Neural cell (in vitro differentiated cells): ENCODE measurements around the gene SH3GL2.
"Not testable (repeated sequence)": the region's sequence is repeated elsewhere in the genome, so short reads cannot be mapped to it uniquely, and the experiment has no call there.

ENCODE experiments used
- POLR2AphosphoS5 ChIP-seq: IDR thresholded peaks from 2 replicates; pipeline ENCODE4 v1.6.1; 2012
- TAF1 ChIP-seq: IDR thresholded peaks from 2 replicates; pipeline ENCODE4 v1.6.1; 2012; ENCODE audit warnings: low read depth
- TF ChIP-seq, protein P1 (sequence below): fragments of 450-650 bp; IDR thresholded peaks from 2 replicates; pipeline ENCODE4 v1.5.1; 2014; ENCODE audit warnings: antibody characterized with exemption, mild to moderate bottlenecking, moderate library complexity; ENCODE audit not compliant: poor library complexity, severe bottlenecking
- TF ChIP-seq, protein P2 (sequence below): IDR thresholded peaks from 2 replicates; pipeline ENCODE4 v1.6.1; 2012; ENCODE audit warnings: borderline replicate concordance

DNA sequence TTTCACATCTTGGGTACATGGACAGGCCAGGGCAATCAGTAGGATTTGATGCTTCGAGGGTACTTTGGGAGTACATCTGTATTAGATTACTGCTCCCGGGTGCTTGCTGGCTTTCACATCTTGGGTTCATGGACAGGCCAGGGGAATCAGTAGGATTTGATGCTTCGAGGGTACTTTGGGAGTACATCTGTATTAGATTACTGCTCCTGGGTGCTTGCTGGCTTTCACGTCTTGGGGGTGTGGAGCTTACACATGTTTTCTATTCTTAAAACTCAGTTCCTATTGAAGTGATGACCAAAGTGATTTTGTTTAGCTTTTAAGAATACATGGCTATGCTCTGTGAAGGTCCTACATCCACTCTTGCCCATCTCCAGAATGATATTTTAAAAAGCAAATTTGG lies 186.3 kb downstream of the SH3GL2 start:
- not testable (repeated sequence) for TF ChIP-seq POLR2AphosphoS5, TAF1
- TF ChIP-seq, protein P1, sequence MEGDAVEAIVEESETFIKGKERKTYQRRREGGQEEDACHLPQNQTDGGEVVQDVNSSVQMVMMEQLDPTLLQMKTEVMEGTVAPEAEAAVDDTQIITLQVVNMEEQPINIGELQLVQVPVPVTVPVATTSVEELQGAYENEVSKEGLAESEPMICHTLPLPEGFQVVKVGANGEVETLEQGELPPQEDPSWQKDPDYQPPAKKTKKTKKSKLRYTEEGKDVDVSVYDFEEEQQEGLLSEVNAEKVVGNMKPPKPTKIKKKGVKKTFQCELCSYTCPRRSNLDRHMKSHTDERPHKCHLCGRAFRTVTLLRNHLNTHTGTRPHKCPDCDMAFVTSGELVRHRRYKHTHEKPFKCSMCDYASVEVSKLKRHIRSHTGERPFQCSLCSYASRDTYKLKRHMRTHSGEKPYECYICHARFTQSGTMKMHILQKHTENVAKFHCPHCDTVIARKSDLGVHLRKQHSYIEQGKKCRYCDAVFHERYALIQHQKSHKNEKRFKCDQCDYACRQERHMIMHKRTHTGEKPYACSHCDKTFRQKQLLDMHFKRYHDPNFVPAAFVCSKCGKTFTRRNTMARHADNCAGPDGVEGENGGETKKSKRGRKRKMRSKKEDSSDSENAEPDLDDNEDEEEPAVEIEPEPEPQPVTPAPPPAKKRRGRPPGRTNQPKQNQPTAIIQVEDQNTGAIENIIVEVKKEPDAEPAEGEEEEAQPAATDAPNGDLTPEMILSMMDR: not testable (repeated sequence)
- TF ChIP-seq, protein P2, sequence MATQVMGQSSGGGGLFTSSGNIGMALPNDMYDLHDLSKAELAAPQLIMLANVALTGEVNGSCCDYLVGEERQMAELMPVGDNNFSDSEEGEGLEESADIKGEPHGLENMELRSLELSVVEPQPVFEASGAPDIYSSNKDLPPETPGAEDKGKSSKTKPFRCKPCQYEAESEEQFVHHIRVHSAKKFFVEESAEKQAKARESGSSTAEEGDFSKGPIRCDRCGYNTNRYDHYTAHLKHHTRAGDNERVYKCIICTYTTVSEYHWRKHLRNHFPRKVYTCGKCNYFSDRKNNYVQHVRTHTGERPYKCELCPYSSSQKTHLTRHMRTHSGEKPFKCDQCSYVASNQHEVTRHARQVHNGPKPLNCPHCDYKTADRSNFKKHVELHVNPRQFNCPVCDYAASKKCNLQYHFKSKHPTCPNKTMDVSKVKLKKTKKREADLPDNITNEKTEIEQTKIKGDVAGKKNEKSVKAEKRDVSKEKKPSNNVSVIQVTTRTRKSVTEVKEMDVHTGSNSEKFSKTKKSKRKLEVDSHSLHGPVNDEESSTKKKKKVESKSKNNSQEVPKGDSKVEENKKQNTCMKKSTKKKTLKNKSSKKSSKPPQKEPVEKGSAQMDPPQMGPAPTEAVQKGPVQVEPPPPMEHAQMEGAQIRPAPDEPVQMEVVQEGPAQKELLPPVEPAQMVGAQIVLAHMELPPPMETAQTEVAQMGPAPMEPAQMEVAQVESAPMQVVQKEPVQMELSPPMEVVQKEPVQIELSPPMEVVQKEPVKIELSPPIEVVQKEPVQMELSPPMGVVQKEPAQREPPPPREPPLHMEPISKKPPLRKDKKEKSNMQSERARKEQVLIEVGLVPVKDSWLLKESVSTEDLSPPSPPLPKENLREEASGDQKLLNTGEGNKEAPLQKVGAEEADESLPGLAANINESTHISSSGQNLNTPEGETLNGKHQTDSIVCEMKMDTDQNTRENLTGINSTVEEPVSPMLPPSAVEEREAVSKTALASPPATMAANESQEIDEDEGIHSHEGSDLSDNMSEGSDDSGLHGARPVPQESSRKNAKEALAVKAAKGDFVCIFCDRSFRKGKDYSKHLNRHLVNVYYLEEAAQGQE: not testable (repeated sequence)
